MG63 (cell line): Measurements from ENCODE around the gene RIOK3. TPM values are rescaled to one million over a fixed set of nuclear protein-coding genes. Genes with fewer than 3 reads are reported as not detected.
"Not testable (repeated sequence)": the region's sequence is repeated elsewhere in the genome, so short reads cannot be mapped to it uniquely, and the experiment has no call there.

ENCODE experiments used
- DNase-seq: peaks from one replicate; pipeline ENCODE4 v3.0.0-alpha.2; 2020
- H3K27me3 ChIP-seq: fragments of 250-450 bp; sonication (Bioruptor Pico); 2 replicates; pipeline ENCODE4 v1.5.1; 2020; ENCODE audit warnings: mild to moderate bottlenecking, moderate library complexity
- H3K36me3 ChIP-seq: fragments of 250-450 bp; sonication (Bioruptor Pico); 2 replicates; pipeline ENCODE4 v1.5.1; 2020; ENCODE audit warnings: mild to moderate bottlenecking, moderate library complexity
- H3K4me3 ChIP-seq: fragments of 250-450 bp; sonication (Bioruptor Pico); 2 replicates; pipeline ENCODE4 v1.5.1; 2020; ENCODE audit warnings: mild to moderate bottlenecking, moderate library complexity
- H3K9me3 ChIP-seq: fragments of 250-450 bp; sonication (Bioruptor Pico); 2 replicates; pipeline ENCODE4 v1.5.1; 2020; ENCODE audit warnings: mild to moderate bottlenecking, moderate library complexity
- total RNA-seq: library from RNA; depleted of rRNA; stranded (reverse); fragments of >200 nt; shearing (Covaris generic); gene quantifications from 2 replicates; pipeline ENCODE4 v1.2.3, GENCODE V29; 2014; ENCODE audit warnings: low replicate concordance

RIOK3 gene
- total RNA-seq, 1 experiment from 2014 or later = 41.3 TPM

DNA sequence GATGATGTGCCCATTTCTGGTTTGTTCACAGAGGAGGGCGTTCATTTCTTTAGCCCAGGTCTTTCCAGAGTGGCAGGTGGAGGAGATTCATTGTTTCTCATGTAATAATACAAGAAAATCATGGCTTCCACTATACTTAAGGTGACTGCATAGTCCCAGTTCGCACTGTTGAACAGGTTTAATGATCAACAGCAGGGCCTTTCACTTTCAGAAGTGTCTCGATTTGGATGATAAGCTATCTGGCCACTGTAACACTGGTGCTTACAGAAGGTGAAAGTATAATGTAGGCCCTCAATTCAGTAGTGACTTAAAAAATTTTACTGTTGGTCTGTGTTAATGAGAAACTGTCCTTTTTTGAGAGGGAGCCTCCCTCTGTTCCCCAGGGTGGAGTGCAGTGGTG lies 51.6 kb downstream of the RIOK3 start:
- H3K36me3 ChIP-seq = peaks cover 24% of the 10 kb centered on the region
- no peak overlapping the region for H3K4me3 ChIP-seq
- no peaks in the 10 kb centered on the region for H3K9me3 ChIP-seq
- no peak for DNase-seq
- no peaks in the 10 kb centered on the region for H3K27me3 ChIP-seq

DNA sequence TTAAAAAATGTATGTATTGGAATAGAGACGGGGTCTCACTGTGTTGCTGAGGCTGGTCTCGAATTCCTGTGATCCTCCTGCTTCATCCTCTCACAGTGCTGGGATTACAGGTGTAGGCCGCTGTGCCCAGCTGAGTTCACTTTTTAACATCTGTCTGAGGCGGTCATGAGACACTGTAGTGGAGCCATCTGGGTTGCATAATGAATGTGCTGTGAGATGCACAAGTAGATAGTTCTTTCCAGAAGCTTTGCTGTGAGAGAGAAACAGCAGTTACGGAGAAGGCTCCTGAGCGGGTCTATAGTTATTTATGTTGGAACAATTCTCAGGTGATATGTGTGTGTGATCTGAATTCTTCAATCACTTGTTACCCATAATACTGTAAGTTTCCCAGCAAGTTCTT lies 53.3 kb downstream of the RIOK3 start:
- H3K36me3 ChIP-seq = peaks cover 31% of the 10 kb centered on the region
- no peak overlapping the region for H3K4me3 ChIP-seq
- DNase-seq = no peak
- H3K9me3 ChIP-seq = no peaks in the 10 kb centered on the region
- H3K27me3 ChIP-seq = no peaks in the 10 kb centered on the region

- not testable (repeated sequence) for H3K4me3 ChIP-seq, H3K9me3 ChIP-seq, DNase-seq, H3K27me3 ChIP-seq
- peaks cover 27% of the 10 kb centered on the region for H3K36me3 ChIP-seq
These were observed 57.8 kb downstream of the RIOK3 start for GRCh38 chr18:23510923-23511322.

DNA sequence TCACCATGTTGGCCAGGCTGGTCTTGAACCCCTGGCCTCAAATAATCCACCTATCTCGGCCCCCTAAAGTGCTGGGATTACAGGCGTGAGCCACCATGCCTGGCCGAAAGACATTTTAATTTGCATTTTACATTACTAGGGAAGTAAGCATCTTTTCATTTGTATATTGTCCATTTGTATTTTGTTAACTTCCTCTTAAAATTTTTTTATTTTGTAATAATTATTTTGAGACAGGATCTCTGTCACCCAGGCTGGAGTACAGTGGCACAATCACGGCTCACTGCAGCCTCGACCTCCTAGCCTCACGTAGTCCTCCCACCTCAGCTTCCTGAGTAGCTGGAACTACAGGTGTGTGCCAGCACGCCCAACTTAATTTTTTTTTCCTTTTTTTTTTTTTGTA lies 59.1 kb downstream of the RIOK3 start:
- peaks cover 22% of the 10 kb centered on the region for H3K36me3 ChIP-seq
- H3K4me3 ChIP-seq, H3K9me3 ChIP-seq, DNase-seq, H3K27me3 ChIP-seq: not testable (repeated sequence)

DNA sequence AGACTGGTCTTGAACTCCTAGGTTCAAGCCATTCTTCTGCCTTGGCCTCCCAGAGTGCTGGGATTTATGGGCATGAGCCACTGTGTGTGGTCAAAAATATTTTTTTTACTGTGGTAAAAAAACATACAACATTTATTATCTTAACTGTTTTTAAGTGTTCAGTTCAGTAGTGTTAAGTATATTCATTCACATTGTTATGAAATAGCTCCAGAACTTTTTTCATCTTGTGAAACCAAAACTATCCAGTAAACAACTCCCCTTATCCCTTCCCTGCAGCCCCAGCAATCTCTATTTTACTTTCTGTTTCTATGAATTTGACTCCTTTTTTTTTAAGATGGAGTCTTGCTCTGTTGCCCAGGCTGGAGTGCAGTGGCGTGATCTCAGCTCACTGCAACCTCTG lies 59.6 kb downstream of the RIOK3 start:
- Histone ChIP-seq H3K27me3 (no peaks in the 10 kb centered on the region), H3K4me3 (no peak overlapping the region), H3K9me3 (no peaks in the 10 kb centered on the region), H3K36me3 (peaks cover 24% of the 10 kb centered on the region)
- DNase-seq = no peak

GRCh38 chr18:23515911-23516546 lies 62.9 kb downstream of the RIOK3 start:
- Histone ChIP-seq H3K27me3 (no peaks in the 10 kb centered on the region), H3K9me3 (no peaks in the 10 kb centered on the region), H3K36me3 (peaks cover 28% of the 10 kb centered on the region), H3K4me3 (no peak overlapping the region)
- DNase-seq = peak; percentile 49

DNA sequence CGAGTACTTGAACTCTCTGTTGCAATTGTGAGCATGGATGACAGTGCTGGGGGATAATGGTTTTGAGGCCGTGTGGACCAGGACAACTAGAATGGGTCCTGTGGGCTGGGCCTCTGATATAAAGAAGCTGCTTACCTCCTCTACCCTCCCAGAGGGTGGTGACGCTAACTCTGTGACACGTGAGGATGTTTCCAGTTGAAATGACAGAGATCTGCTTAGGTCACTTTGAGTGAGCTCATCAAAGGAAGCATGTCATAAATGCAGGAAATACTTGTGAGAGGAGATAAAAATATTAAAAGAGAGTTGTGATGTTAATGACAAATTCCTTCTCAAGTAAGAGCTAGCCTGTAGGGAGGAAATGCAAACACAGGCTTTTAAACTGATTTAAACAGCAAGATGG lies 66.6 kb downstream of the RIOK3 start:
- DNase-seq = no peak
- no peaks in the 10 kb centered on the region for H3K9me3 ChIP-seq
- peaks cover 40% of the 10 kb centered on the region for H3K36me3 ChIP-seq

DNA sequence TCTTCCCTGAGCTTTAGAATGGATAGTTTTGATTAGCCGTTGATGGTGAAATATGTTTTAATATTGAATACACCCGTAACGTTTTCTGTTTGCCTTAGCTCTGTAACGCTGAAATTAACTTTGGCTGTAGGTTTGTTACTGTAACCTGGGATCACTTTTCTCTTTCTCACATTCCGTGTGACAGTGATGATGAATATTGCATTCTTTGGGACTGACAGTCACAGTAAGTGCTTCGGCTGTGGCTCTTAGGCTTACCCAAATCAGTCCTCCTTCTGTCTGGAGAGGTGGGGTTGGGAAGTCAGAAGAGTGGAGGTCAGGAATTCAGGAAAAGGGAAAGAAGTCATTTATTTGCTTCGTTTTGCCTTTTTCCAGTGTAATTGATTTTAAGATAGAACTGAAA lies 68.2 kb downstream of the RIOK3 start:
- H3K9me3 ChIP-seq = no peaks in the 10 kb centered on the region
- peaks cover 44% of the 10 kb centered on the region for H3K36me3 ChIP-seq
- H3K27me3 ChIP-seq = no peaks in the 10 kb centered on the region
- DNase-seq = no peak
- no peak overlapping the region for H3K4me3 ChIP-seq

More for the DNA sequence above, 66.6 kb downstream of the RIOK3 start:
- H3K4me3 ChIP-seq = no peak overlapping the region
- no peaks in the 10 kb centered on the region for H3K27me3 ChIP-seq

DNA sequence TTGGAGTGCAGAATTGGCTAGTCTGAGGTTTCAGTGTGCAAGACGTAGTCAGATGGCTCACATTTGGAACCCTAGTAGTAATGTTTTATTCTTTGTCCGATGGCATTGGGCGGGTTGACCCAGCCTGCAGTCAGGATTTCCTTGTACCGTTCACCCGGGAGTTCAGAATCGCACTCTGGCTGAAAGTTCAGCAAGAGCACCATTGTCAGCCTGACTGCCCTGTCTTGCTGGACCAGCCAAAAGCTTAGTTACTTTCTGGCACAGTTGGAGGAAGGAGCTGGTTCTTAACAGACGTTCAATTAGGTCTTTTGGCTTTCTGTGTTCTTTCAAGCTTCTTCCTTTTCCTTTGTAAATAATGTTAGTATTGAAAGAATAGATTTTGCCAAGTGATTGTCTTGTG lies 68.8 kb downstream of the RIOK3 start:
- DNase-seq = no peak
- Histone ChIP-seq H3K4me3 (no peak overlapping the region), H3K36me3 (peaks cover 45% of the 10 kb centered on the region), H3K9me3 (no peaks in the 10 kb centered on the region), H3K27me3 (no peaks in the 10 kb centered on the region)

DNA sequence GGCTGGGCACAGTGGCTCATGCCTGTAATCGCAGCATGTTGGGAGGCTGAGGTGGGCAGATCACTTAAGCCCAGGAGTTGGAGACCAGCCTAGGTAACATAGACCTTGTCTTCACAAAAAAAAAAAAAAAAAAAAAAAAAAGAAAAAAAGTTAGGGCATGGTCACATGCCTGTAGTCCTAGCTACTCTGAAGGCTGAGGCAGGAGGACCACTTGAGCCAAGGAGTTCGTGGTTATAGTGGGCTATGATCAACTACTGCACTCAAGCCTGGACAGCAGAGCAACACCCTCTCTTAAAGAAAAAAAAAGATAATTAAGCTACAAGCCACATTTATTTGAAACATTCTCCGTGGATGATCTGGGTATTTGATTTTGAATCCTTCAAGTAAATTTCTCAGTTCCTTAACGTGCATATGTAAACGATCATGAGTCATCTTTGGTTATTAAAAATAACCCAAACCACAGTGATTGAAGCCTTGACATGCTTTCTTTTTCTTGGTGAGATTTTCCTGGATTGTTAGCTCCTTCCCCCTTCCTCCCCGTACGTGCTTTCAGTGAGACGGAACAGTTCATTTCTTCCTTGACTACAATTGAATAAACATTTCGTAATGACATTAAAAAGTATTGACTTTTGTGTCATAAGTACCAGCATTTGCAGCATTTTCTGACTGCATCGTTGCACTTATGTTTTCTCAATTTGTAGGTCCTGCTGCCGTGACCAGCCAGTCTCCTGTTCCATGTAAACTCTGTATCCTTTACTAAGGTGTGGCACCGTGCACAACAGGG lies 70.5 kb downstream of the RIOK3 start:
- no peaks in the 10 kb centered on the region for H3K27me3 ChIP-seq
- no peak for DNase-seq
- peaks cover 47% of the 10 kb centered on the region for H3K36me3 ChIP-seq
- H3K4me3 ChIP-seq = no peak overlapping the region
- no peaks in the 10 kb centered on the region for H3K9me3 ChIP-seq

- H3K9me3 ChIP-seq = no peaks in the 10 kb centered on the region
- H3K36me3 ChIP-seq = peaks cover 53% of the 10 kb centered on the region
- no peak overlapping the region for H3K4me3 ChIP-seq
- DNase-seq = no peak
- H3K27me3 ChIP-seq = no peaks in the 10 kb centered on the region
These were observed 71.2 kb downstream of the RIOK3 start for GRCh38 chr18:23524213-23524707.

- peaks cover 60% of the 10 kb centered on the region for H3K36me3 ChIP-seq
- no peak for DNase-seq
- H3K27me3 ChIP-seq = no peaks in the 10 kb centered on the region
- H3K4me3 ChIP-seq = no peak overlapping the region
- no peaks in the 10 kb centered on the region for H3K9me3 ChIP-seq
These were observed 73.5 kb downstream of the RIOK3 start for GRCh38 chr18:23526501-23527063.

- DNase-seq = peak; percentile 61
- peaks cover 60% of the 10 kb centered on the region for H3K36me3 ChIP-seq
- no peaks in the 10 kb centered on the region for H3K27me3 ChIP-seq
- H3K4me3 ChIP-seq = no peak overlapping the region
- no peaks in the 10 kb centered on the region for H3K9me3 ChIP-seq
These were observed 75.7 kb downstream of the RIOK3 start for GRCh38 chr18:23528580-23529472.

GRCh38 chr18:23529604-23530003 lies 76.5 kb downstream of the RIOK3 start:
- no peaks in the 10 kb centered on the region for H3K9me3 ChIP-seq
- no peaks in the 10 kb centered on the region for H3K27me3 ChIP-seq
- peaks cover 62% of the 10 kb centered on the region for H3K36me3 ChIP-seq
- no peak overlapping the region for H3K4me3 ChIP-seq
- no peak for DNase-seq

DNA sequence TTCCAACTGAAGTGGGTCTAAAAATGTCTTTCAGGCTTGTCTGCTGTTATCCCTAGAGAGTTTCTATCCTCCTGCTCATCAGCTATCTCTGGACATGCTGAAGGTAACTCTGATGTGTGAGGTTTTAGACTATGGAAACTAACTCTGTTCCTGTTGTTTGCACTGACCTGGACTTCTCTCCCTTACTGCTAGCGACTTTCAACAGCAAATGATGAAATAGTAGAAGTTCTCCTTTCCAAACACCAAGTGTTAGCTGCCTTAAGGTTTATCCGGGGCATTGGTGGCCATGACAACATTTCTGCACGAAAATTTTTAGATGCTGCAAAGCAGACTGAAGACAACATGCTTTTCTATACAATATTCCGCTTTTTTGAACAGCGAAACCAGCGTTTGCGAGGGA lies 77.1 kb downstream of the RIOK3 start:
- H3K9me3 ChIP-seq = no peaks in the 10 kb centered on the region
- DNase-seq = no peak
- no peak overlapping the region for H3K4me3 ChIP-seq
- H3K36me3 ChIP-seq = peaks cover 63% of the 10 kb centered on the region
- no peaks in the 10 kb centered on the region for H3K27me3 ChIP-seq

GRCh38 chr18:23531912-23532311 lies 78.8 kb downstream of the RIOK3 start:
- Histone ChIP-seq H3K36me3 (peaks cover 55% of the 10 kb centered on the region), H3K4me3 (no peak overlapping the region), H3K9me3 (no peaks in the 10 kb centered on the region), H3K27me3 (no peaks in the 10 kb centered on the region)
- no peak for DNase-seq
